Measurements from ENCODE around the gene NQO2. TPM values are rescaled to one million over a fixed set of nuclear protein-coding genes. Genes with fewer than 3 reads are reported as not detected.

The NQO2 gene
- total RNA-seq (12.1 and 18.7 TPM in 2 replicates), polyA plus RNA-seq (13.5 and 40.8 TPM in 2 replicates), polyA minus RNA-seq (ENCODE audit: low replicate concordance) (5.3 and 9.2 TPM in 2 replicates)
- 15.2 and 45.3 TPM in 2 replicates for polyA plus RNA-seq (2012)

- TF ChIP-seq CTCF (conservative IDR thresholded peaks at IDR 0.05 in 1 of 2, IDR thresholded peaks at IDR 0.05 in 1 of 2; ENCODE audit: low read depth in 1 of 2, low read length in 2 of 2) (no peak), EZH2 (IDR thresholded peaks at IDR 0.05; ENCODE audit: low read length, missing control alignments) (no peak)
- Histone ChIP-seq H3K36me3 (ENCODE audit: control insufficient read depth, insufficient read depth, low read length) (peaks cover 2% of the 10 kb centered on the region), H3K4me3 (replicated peaks in 1 of 4; ENCODE audit: control extremely low read depth in 1 of 4, insufficient read depth in 1 of 4, low read depth in 3 of 4, low read length in 4 of 4) (peak within 1 kb of the TSS; percentile 69 to 87 (median 74)), H3K9me3 (ENCODE audit: control insufficient read depth, insufficient read depth, low read depth, low read length) (no peaks in the 10 kb centered on the region), H2AFZ (ENCODE audit: low read length) (peak within 1 kb of the TSS; percentile 90), H3K4me2 (ENCODE audit: extremely low read depth, insufficient read depth, low read length) (peak within 1 kb of the TSS; percentile 95), H3K4me1 (ENCODE audit: control insufficient read depth, extremely low read depth, insufficient read depth, low read length) (peaks cover 8% of the 10 kb centered on the region), H3K27ac (ENCODE audit: insufficient read depth, low read length) (peak within 1 kb of the TSS; percentile 77), H4K20me1 (ENCODE audit: control insufficient read depth, extremely low read depth, insufficient read depth, low read length) (no peaks in the 10 kb centered on the region), H3K27me3 (ENCODE audit: control insufficient read depth, insufficient read depth, low read length) (no peaks in the 10 kb centered on the region), H3K9ac (ENCODE audit: insufficient read depth, low read length) (peak within 1 kb of the TSS; percentile 76), H3K79me2 (ENCODE audit: control insufficient read depth, insufficient read depth, low read length) (no peaks in the 10 kb centered on the region)
- peak; percentile 65 to 85 for DNase-seq (ENCODE audit: low read depth in 2 of 2)
These were observed at the start of gene NQO2 for GRCh38 chr6:2999618-3000557. Gene NQO2, plus strand, starts transcription at chr6:2999894. Its CDS starts 6,659 bp downstream, at chr6:3006553.

- no peak overlapping the region for H2AFZ ChIP-seq (ENCODE audit: low read length)
These were observed 49.0 kb upstream of the NQO2 start for GRCh38 chr6:2950713-2951112.

More at GRCh38 chr6:2950713-2951112, 49.0 kb upstream of the NQO2 start:
- Histone ChIP-seq H3K27ac (ENCODE audit: insufficient read depth, low read length) (no peak overlapping the region), H3K9ac (ENCODE audit: insufficient read depth, low read length) (no peak overlapping the region), H3K4me2 (ENCODE audit: extremely low read depth, insufficient read depth, low read length) (no peak overlapping the region), H3K36me3 (ENCODE audit: control insufficient read depth, insufficient read depth, low read length) (peaks cover 14% of the 10 kb centered on the region), H3K79me2 (ENCODE audit: control insufficient read depth, insufficient read depth, low read length) (no peaks in the 10 kb centered on the region), H3K27me3 (ENCODE audit: control insufficient read depth, insufficient read depth, low read length) (no peaks in the 10 kb centered on the region), H3K4me1 (ENCODE audit: control insufficient read depth, extremely low read depth, insufficient read depth, low read length) (peaks cover 3% of the 10 kb centered on the region), H3K4me3 (replicated peaks in 1 of 4; ENCODE audit: control extremely low read depth in 1 of 4, insufficient read depth in 1 of 4, low read depth in 3 of 4, low read length in 4 of 4) (no peak overlapping the region), H4K20me1 (ENCODE audit: control insufficient read depth, extremely low read depth, insufficient read depth, low read length) (no peaks in the 10 kb centered on the region), H3K9me3 (ENCODE audit: control insufficient read depth, insufficient read depth, low read depth, low read length) (no peaks in the 10 kb centered on the region)
- TF ChIP-seq CTCF (conservative IDR thresholded peaks at IDR 0.05 in 1 of 2, IDR thresholded peaks at IDR 0.05 in 1 of 2; ENCODE audit: low read depth in 1 of 2, low read length in 2 of 2) = no peak
- no peak for TF ChIP-seq EZH2 (IDR thresholded peaks at IDR 0.05; ENCODE audit: low read length, missing control alignments)
- DNase-seq (ENCODE audit: low read depth in 2 of 2) = no peak

Data from fibroblast of lung (primary cell).